Natural killer cell (primary cell): ENCODE data around the gene FRS2. TPM values are rescaled to one million over a fixed set of nuclear protein-coding genes. Genes with fewer than 3 reads are reported as not detected.

Source experiments
- ATAC-seq, 3 donors: fragments of 150-1000 bp in 2 of 3; fragments of 200-7000 bp in 1 of 3; cut with Tn5 transposase; 1 replicate in 1 of 3; 2 replicates in 2 of 3; pipeline ENCODE4 v1.10.0; 2021; ENCODE audit warnings: mild to moderate bottlenecking in 2 of 3, moderate library complexity in 2 of 3
- DNase-seq, 2 donors: peaks; one replicate each; pipeline versions ENCODE4 v3.0.0 to v3.0.0-alpha.2; 2013 to 2021; ENCODE audit warnings: mixed read lengths in 1 of 2
- H3K27ac ChIP-seq: one replicate; pipeline ENCODE4 v1.5.1; 2013; ENCODE audit warnings: mild to moderate bottlenecking, low read length
- H3K27me3 ChIP-seq: one replicate; pipeline ENCODE4 v1.6.1; 2013; ENCODE audit warnings: low read length; ENCODE audit not compliant: control insufficient read depth, insufficient read depth
- H3K36me3 ChIP-seq: one replicate; pipeline ENCODE4 v1.6.1; 2013; ENCODE audit warnings: low read length; ENCODE audit not compliant: control insufficient read depth, insufficient read depth
- H3K4me1 ChIP-seq: one replicate; pipeline ENCODE4 v1.6.1; 2013; ENCODE audit warnings: low read length; ENCODE audit not compliant: control insufficient read depth, insufficient read depth
- H3K4me3 ChIP-seq: one replicate; pipeline ENCODE4 v1.5.1; 2013; ENCODE audit warnings: low read length
- H3K9me3 ChIP-seq: one replicate; pipeline ENCODE4 v1.6.1; 2013; ENCODE audit warnings: low read length; ENCODE audit not compliant: control insufficient read depth, insufficient read depth
- H3K27ac Mint-ChIP-seq, 2 donors: one replicate each; pipeline ENCODE4 v1.8.0; 2022; ENCODE audit warnings: mild to moderate bottlenecking in 2 of 2, mixed read lengths in 2 of 2, moderate library complexity in 1 of 2
- H3K27me3 Mint-ChIP-seq, 2 donors: one replicate each; pipeline ENCODE4 v1.8.0; 2022; ENCODE audit warnings: low read depth in 2 of 2, mixed read lengths in 2 of 2
- H3K36me3 Mint-ChIP-seq: one replicate; pipeline ENCODE4 v1.8.0; 2022; ENCODE audit warnings: mixed read lengths
- H3K4me1 Mint-ChIP-seq, 2 donors: one replicate each; pipeline ENCODE4 v1.8.0; 2022; ENCODE audit warnings: mixed read lengths in 2 of 2
- H3K4me3 Mint-ChIP-seq: one replicate; pipeline ENCODE4 v1.8.0; 2022; ENCODE audit warnings: mild to moderate bottlenecking, moderate library complexity, mixed read lengths
- H3K9me3 Mint-ChIP-seq, 2 donors: one replicate each; pipeline ENCODE4 v1.8.0; 2022; ENCODE audit warnings: mixed read lengths in 2 of 2
- CTCF ChIP-seq: fragments of 200-600 bp; IDR thresholded peaks from one replicate; pipeline ENCODE4 v1.8.0; 2022; ENCODE audit warnings: antibody characterized with exemption
- WGBS: methylation state at CpG from one replicate; pipeline ENCODE4 v1.1.7; 2013; ENCODE audit warnings: missing lambda C conversion rate; ENCODE audit not compliant: insufficient coverage; 5-methylcytosine and 5-hydroxymethylcytosine counted together
- intact Hi-C: fragments of 100-400 bp; cut with micrococcal nuclease; formaldehyde crosslinking; loops from one replicate; pipeline ENCODE4 v1.14.2; 2022
- total RNA-seq, 4 donors: library from RNA; stranded (reverse); fragments of 120-200 nt in 1 of 4; gene quantifications; one replicate each; pipeline versions ENCODE4 v1.2.3 to v1.2.4, GENCODE V29; 2013 to 2022

FRS2 gene
- total RNA-seq, 3 donors from 2014 or later (not counting 1 experiment from before 2014, with no cell fraction given) = 25.6 to 33.8 (median 28.2) TPM

GRCh38 chr12:69595689-69596088 is 125.5 kb downstream of the FRS2 start:
- Mint-ChIP-seq H3K9me3 (no peaks in the 10 kb centered on the region), H3K4me1 (no peaks in the 10 kb centered on the region), H3K27ac (no peak overlapping the region), H3K36me3 (peaks cover 22% of the 10 kb centered on the region), H3K27me3 (no peaks in the 10 kb centered on the region), H3K4me3 (no peak overlapping the region)
- Histone ChIP-seq H3K27ac (no peak overlapping the region), H3K4me3 (no peak overlapping the region), H3K36me3 (peaks cover 86% of the 10 kb centered on the region), H3K27me3 (no peaks in the 10 kb centered on the region), H3K9me3 (no peaks in the 10 kb centered on the region), H3K4me1 (no peaks in the 10 kb centered on the region)
- WGBS = 100% methylated on average over 1 of the region's 2 CpGs
- DNase-seq = no peak
- no peak for ATAC-seq
- no peak for TF ChIP-seq CTCF
- intact Hi-C loops = no loop called here

- 100% methylated on average over 1 of the region's 4 CpGs for whole genome bisulfite sequencing
- no peak overlapping the region for H3K27ac ChIP-seq
- Mint-ChIP-seq H3K36me3 (peaks cover 30% of the 10 kb centered on the region), H3K9me3 (no peaks in the 10 kb centered on the region), H3K4me3 (no peak overlapping the region), H3K4me1 (peaks cover 0 to 6% of the 10 kb centered on the region in 2 donors), H3K27me3 (no peaks in the 10 kb centered on the region), H3K27ac (peak overlapping the region in 1 of 2 donors; percentile 38)
- ATAC-seq = no peak
- H3K4me1 ChIP-seq = no peaks in the 10 kb centered on the region
- H3K36me3 ChIP-seq = peaks cover 77% of the 10 kb centered on the region
- intact Hi-C loops = no loop called here
- no peak for TF ChIP-seq CTCF
- DNase-seq = no peak
- no peaks in the 10 kb centered on the region for H3K27me3 ChIP-seq
- H3K9me3 ChIP-seq = no peaks in the 10 kb centered on the region
- H3K4me3 ChIP-seq = no peak overlapping the region
Measured at GRCh38 chr12:69598174-69598753, 128.1 kb downstream of the FRS2 start.

GRCh38 chr12:69600804-69601203 is 130.6 kb downstream of the FRS2 start:
- Mint-ChIP-seq H3K27me3 (no peaks in the 10 kb centered on the region), H3K4me1 (peaks cover 0 to 6% of the 10 kb centered on the region in 2 donors), H3K9me3 (no peaks in the 10 kb centered on the region), H3K4me3 (no peak overlapping the region), H3K27ac (peak overlapping the region; percentile 4 to 27), H3K36me3 (peaks cover 30% of the 10 kb centered on the region)
- no peak for DNase-seq
- intact Hi-C loops = no loop called here
- no peaks in the 10 kb centered on the region for H3K27me3 ChIP-seq
- H3K27ac ChIP-seq = no peak overlapping the region
- no peak for TF ChIP-seq CTCF
- peaks cover 58% of the 10 kb centered on the region for H3K36me3 ChIP-seq
- peak in 1 of 3 donors; percentile 41 for ATAC-seq
- no peaks in the 10 kb centered on the region for H3K4me1 ChIP-seq
- H3K4me3 ChIP-seq = no peak overlapping the region
- no peaks in the 10 kb centered on the region for H3K9me3 ChIP-seq
